ENCODE measurements around the gene CC2D2A. TPM values are rescaled to one million over a fixed set of nuclear protein-coding genes. Genes with fewer than 3 reads are reported as not detected.

CC2D2A gene
- total RNA-seq, 2 donors from 2014 or later = not detected

GRCh38 chr4:15488136-15488535 is 18.5 kb downstream of the CC2D2A start:
- Mint-ChIP-seq H3K36me3 (ENCODE audit: low read depth) (peaks cover 4% of the 10 kb centered on the region), H3K4me3 (no peak overlapping the region), H3K9me3 (peaks cover 24% of the 10 kb centered on the region), H3K27ac (no peak overlapping the region), H3K27me3 (no peaks in the 10 kb centered on the region), H3K4me1 (no peaks in the 10 kb centered on the region)
- no peak for ATAC-seq (replicated peaks)

GRCh38 chr4:15488658-15489470 is 19.2 kb downstream of the CC2D2A start:
- ATAC-seq (replicated peaks) = no peak

DNA sequence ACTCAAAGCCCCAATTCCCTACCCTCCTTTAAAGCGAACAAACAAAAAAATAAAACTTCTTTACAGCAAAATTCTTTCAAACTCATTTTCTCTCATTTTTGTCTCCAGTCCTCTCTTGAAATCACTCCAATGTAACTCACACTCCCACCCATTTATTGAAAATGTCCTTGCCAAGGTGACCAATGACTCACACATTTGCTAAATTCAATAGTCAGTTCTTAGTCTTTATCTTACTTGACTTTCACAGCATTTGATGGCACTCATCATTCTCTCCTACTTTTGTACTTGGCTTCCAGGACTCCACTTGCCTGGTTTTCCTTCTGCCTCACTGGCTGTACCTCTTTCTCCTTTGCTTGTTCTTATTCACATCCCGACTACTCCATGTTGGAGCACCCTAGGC is 19.9 kb downstream of the CC2D2A start:
- H3K27ac Mint-ChIP-seq = no peak overlapping the region
- H3K36me3 Mint-ChIP-seq (ENCODE audit: low read depth) = peaks cover 4% of the 10 kb centered on the region
- H3K9me3 Mint-ChIP-seq = peaks cover 19% of the 10 kb centered on the region
- H3K4me1 Mint-ChIP-seq = no peaks in the 10 kb centered on the region
- ATAC-seq (replicated peaks) = no peak
- no peak overlapping the region for H3K4me3 Mint-ChIP-seq
- no peaks in the 10 kb centered on the region for H3K27me3 Mint-ChIP-seq

More at GRCh38 chr4:15488658-15489470, 19.2 kb downstream of the CC2D2A start:
- H3K9me3 Mint-ChIP-seq = peaks cover 22% of the 10 kb centered on the region
- H3K36me3 Mint-ChIP-seq (ENCODE audit: low read depth) = peaks cover 4% of the 10 kb centered on the region
- no peak overlapping the region for H3K4me3 Mint-ChIP-seq
- no peak overlapping the region for H3K27ac Mint-ChIP-seq
- H3K27me3 Mint-ChIP-seq = no peaks in the 10 kb centered on the region
- H3K4me1 Mint-ChIP-seq = no peaks in the 10 kb centered on the region

- Mint-ChIP-seq H3K27ac (no peak overlapping the region), H3K4me1 (no peaks in the 10 kb centered on the region), H3K36me3 (ENCODE audit: low read depth) (peaks cover 4% of the 10 kb centered on the region), H3K9me3 (peaks cover 13% of the 10 kb centered on the region), H3K4me3 (no peak overlapping the region), H3K27me3 (no peaks in the 10 kb centered on the region)
- ATAC-seq (replicated peaks) = no peak
Measured at GRCh38 chr4:15493411-15493810, 23.7 kb downstream of the CC2D2A start.

- Mint-ChIP-seq H3K27ac (no peak overlapping the region), H3K27me3 (no peaks in the 10 kb centered on the region), H3K4me1 (no peaks in the 10 kb centered on the region), H3K4me3 (no peak overlapping the region), H3K9me3 (no peaks in the 10 kb centered on the region), H3K36me3 (ENCODE audit: low read depth) (no peaks in the 10 kb centered on the region)
- no peak for ATAC-seq (replicated peaks)
Measured at GRCh38 chr4:15495621-15496020, 25.9 kb downstream of the CC2D2A start.

GRCh38 chr4:15498356-15498755 is 28.7 kb downstream of the CC2D2A start:
- H3K27ac Mint-ChIP-seq = no peak overlapping the region
- no peaks in the 10 kb centered on the region for H3K36me3 Mint-ChIP-seq (ENCODE audit: low read depth)
- no peaks in the 10 kb centered on the region for H3K9me3 Mint-ChIP-seq
- H3K4me1 Mint-ChIP-seq = no peaks in the 10 kb centered on the region
- no peaks in the 10 kb centered on the region for H3K27me3 Mint-ChIP-seq
- H3K4me3 Mint-ChIP-seq = no peak overlapping the region
- no peak for ATAC-seq (replicated peaks)

DNA sequence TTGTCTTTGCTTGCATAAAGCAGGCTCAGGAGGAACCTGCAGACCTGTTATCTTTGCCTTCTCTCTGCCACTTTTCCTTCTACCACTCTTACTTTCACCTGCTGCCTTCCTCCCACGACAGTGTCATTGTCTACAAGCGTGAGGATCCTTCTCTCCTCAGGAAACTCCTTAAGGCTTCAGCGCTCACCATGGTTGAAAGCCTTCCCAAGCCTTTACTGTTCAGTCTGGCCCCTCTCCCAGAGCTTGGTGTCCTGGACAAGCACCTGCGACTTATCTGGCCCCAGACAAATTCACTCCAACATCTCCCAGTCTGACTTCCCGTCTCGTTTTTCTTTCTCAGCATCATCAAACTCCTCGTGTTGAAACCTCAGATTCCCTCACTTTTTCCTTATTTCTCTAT is 31.0 kb downstream of the CC2D2A start:
- Mint-ChIP-seq H3K4me3 (no peak overlapping the region), H3K27ac (no peak overlapping the region), H3K9me3 (no peaks in the 10 kb centered on the region), H3K4me1 (no peaks in the 10 kb centered on the region), H3K36me3 (ENCODE audit: low read depth) (no peaks in the 10 kb centered on the region), H3K27me3 (no peaks in the 10 kb centered on the region)
- no peak for ATAC-seq (replicated peaks)

GRCh38 chr4:15501941-15502340 is 32.3 kb downstream of the CC2D2A start:
- Mint-ChIP-seq H3K4me1 (no peaks in the 10 kb centered on the region), H3K27ac (no peak overlapping the region), H3K9me3 (no peaks in the 10 kb centered on the region), H3K4me3 (no peak overlapping the region), H3K36me3 (ENCODE audit: low read depth) (no peaks in the 10 kb centered on the region), H3K27me3 (no peaks in the 10 kb centered on the region)
- ATAC-seq (replicated peaks) = no peak

- no peak overlapping the region for H3K4me3 Mint-ChIP-seq
- no peaks in the 10 kb centered on the region for H3K9me3 Mint-ChIP-seq
- ATAC-seq (replicated peaks) = no peak
- no peaks in the 10 kb centered on the region for H3K4me1 Mint-ChIP-seq
- peaks cover 4% of the 10 kb centered on the region for H3K36me3 Mint-ChIP-seq (ENCODE audit: low read depth)
- no peak overlapping the region for H3K27ac Mint-ChIP-seq
- H3K27me3 Mint-ChIP-seq = no peaks in the 10 kb centered on the region
Measured at GRCh38 chr4:15502384-15502783, 32.7 kb downstream of the CC2D2A start.

DNA sequence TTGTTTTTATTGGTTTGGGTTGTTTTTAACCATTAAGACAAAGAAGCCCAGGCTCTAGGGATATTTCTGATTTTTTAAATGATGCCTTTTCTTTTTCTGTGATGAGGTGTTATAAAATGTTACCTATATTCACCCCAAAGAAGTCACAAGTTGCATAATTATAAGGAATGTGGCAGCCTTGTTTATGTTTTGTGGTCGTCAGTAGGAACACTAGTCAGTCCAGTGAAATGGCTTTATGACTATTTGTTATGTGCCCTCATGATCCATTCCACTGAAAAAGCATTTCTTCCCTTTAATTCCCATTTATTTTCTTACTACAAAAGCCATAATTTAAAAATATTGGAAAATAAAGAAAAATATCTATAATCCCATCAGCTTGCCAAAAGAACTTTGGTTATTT is 34.4 kb downstream of the CC2D2A start:
- no peaks in the 10 kb centered on the region for H3K27me3 Mint-ChIP-seq
- H3K4me3 Mint-ChIP-seq = no peak overlapping the region
- peaks cover 6% of the 10 kb centered on the region for H3K36me3 Mint-ChIP-seq (ENCODE audit: low read depth)
- ATAC-seq (replicated peaks) = no peak
- no peak overlapping the region for H3K27ac Mint-ChIP-seq
- H3K4me1 Mint-ChIP-seq = no peaks in the 10 kb centered on the region
- H3K9me3 Mint-ChIP-seq = no peaks in the 10 kb centered on the region

GRCh38 chr4:15506464-15506863 is 36.8 kb downstream of the CC2D2A start:
- Mint-ChIP-seq H3K4me3 (no peak overlapping the region), H3K27me3 (no peaks in the 10 kb centered on the region), H3K36me3 (ENCODE audit: low read depth) (peaks cover 6% of the 10 kb centered on the region), H3K9me3 (no peaks in the 10 kb centered on the region), H3K4me1 (no peaks in the 10 kb centered on the region), H3K27ac (no peak overlapping the region)
- no peak for ATAC-seq (replicated peaks)

DNA sequence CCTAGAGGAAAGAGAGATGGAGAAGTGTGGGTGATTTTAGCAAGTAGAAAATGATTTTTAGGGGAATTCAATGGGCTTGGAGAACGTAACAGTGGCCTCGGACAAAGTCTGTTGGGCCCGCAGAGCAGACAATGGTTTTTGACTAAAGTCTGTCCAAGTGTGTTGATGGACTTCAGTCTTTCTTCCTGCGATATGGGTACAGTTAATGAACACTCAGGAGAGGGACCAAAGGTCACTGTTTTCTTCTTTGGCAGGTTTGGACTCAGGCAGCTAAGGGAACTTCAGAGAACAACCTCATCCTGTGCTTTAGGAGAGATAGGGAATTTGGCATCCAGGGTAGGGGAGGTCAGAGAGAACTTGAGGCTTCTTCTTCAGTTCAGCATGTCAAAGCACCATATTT is 38.0 kb downstream of the CC2D2A start:
- Mint-ChIP-seq H3K4me3 (no peak overlapping the region), H3K36me3 (ENCODE audit: low read depth) (peaks cover 6% of the 10 kb centered on the region), H3K27me3 (no peaks in the 10 kb centered on the region), H3K9me3 (no peaks in the 10 kb centered on the region), H3K27ac (no peak overlapping the region), H3K4me1 (no peaks in the 10 kb centered on the region)
- no peak for ATAC-seq (replicated peaks)

GRCh38 chr4:15510961-15511360 is 41.3 kb downstream of the CC2D2A start:
- ATAC-seq (replicated peaks) = no peak
- H3K4me3 Mint-ChIP-seq = no peak overlapping the region
- H3K36me3 Mint-ChIP-seq (ENCODE audit: low read depth) = peaks cover 6% of the 10 kb centered on the region
- H3K4me1 Mint-ChIP-seq = peaks cover 3% of the 10 kb centered on the region
- H3K27ac Mint-ChIP-seq = no peak overlapping the region
- H3K9me3 Mint-ChIP-seq = no peaks in the 10 kb centered on the region
- H3K27me3 Mint-ChIP-seq = no peaks in the 10 kb centered on the region

DNA sequence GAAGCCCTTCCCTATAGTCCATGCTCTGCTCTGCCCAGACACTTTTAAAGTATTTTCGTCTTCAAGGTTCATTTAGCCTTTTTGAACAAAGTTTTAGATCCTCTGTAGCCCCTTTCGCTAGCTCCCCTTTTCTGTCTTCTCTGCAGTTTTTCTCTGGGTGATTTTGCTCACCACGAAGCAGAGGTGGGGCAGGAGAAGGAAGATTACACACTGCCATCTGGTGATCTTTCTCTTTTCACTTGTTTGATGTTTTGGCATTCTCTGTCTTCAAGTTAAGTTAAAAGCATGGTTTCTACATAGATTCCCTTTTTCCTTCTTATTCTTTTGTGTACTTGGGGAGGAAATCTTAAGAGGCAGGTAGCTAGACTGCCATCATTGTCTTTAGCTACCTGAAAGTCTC is 43.9 kb downstream of the CC2D2A start:
- no peak overlapping the region for H3K27ac Mint-ChIP-seq
- no peaks in the 10 kb centered on the region for H3K27me3 Mint-ChIP-seq
- peaks cover 14% of the 10 kb centered on the region for H3K4me1 Mint-ChIP-seq
- no peak overlapping the region for H3K4me3 Mint-ChIP-seq
- H3K36me3 Mint-ChIP-seq (ENCODE audit: low read depth) = no peaks in the 10 kb centered on the region
- no peaks in the 10 kb centered on the region for H3K9me3 Mint-ChIP-seq
- ATAC-seq (replicated peaks) = no peak

GRCh38 chr4:15515106-15515505 is 45.4 kb downstream of the CC2D2A start:
- Mint-ChIP-seq H3K36me3 (ENCODE audit: low read depth) (no peaks in the 10 kb centered on the region), H3K4me1 (peaks cover 14% of the 10 kb centered on the region), H3K9me3 (no peaks in the 10 kb centered on the region), H3K4me3 (no peak overlapping the region), H3K27me3 (no peaks in the 10 kb centered on the region), H3K27ac (no peak overlapping the region)
- no peak for ATAC-seq (replicated peaks)
